GM12874 (cell line): ENCODE measurements around the gene CDCA4.

Source experiments
- CTCF ChIP-seq: IDR thresholded peaks from 2 replicates; pipeline ENCODE4 v1.5.1; 2011; ENCODE audit warnings: low read depth, mild to moderate bottlenecking, control low read depth, low read length, moderate library complexity; ENCODE audit not compliant: insufficient read depth

Gene CDCA4

GRCh38 chr14:104971447-104972240, 49.2 kb downstream of the CDCA4 start:
- TF ChIP-seq CTCF: no peak

- TF ChIP-seq CTCF: no peak
Observed at GRCh38 chr14:104970231-104971068, 50.4 kb downstream of the CDCA4 start.

- TF ChIP-seq CTCF: no peak
Observed at GRCh38 chr14:104969741-104970230, 51.1 kb downstream of the CDCA4 start.

- 0 out of 2 replicates have a peak, but pooled peaks have one; percentile 2 for TF ChIP-seq CTCF
Observed at GRCh38 chr14:104968541-104969401, 52.1 kb downstream of the CDCA4 start.

- no peak for TF ChIP-seq CTCF
Observed at GRCh38 chr14:104968153-104968527, 52.7 kb downstream of the CDCA4 start.

GRCh38 chr14:104967386-104968152, 53.3 kb downstream of the CDCA4 start:
- TF ChIP-seq CTCF: no peak
